PC-9 (cell line): ENCODE results near the gene PLPPR1.

Experiments used
- CTCF ChIP-seq: fragments of 200-600 bp; sonication (generic); conservative IDR thresholded peaks from 2 replicates; pipeline ENCODE4 v1.6.1; 2017; ENCODE audit warnings: mixed run types, antibody characterized with exemption, mild to moderate bottlenecking, moderate library complexity
- EZH2 ChIP-seq: fragments of 200-600 bp; sonication (generic); IDR thresholded peaks from 2 replicates; pipeline ENCODE4 v1.8.0; 2017; ENCODE audit warnings: antibody characterized with exemption, low read depth

DNA sequence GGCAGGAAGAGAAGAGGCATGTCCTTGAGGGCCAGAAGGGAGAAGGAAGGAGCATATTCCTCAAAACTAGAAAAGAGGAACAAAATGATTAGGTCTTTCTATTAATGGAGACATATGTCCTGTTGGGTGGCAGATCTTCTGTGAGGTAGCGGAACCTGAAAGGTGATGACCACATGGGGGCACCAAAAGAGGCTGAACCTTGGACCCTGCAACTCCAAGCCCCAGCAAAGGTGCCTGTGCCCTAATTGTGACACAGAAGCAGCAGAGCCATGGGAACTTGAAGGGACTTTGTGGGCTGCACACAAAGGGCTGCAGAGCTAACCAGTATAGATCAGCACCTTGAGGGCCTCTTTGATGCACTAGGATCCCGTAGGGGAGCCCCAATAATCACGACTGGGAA, 198.3 kb downstream of the PLPPR1 start:
- TF ChIP-seq CTCF, result no peak
- no peak for TF ChIP-seq EZH2
